SK-N-MC (cell line): Measurements from ENCODE around the gene ZFHX2.
A peak's percentile ranks its signal among the peaks of the same experiment; 100 is the strongest.

Experiments
- DNase-seq: peaks from one replicate; pipeline ENCODE4 v3.0.0-alpha.2; 2011; ENCODE audit warnings: low read depth, low spot score
- H3K27ac ChIP-seq: fragments of 200-600 bp; sonication (generic); 2 replicates; pipeline ENCODE4 v1.5.1; 2016; ENCODE audit warnings: mixed run types
- H3K36me3 ChIP-seq: fragments of 200-600 bp; sonication (generic); 2 replicates; pipeline ENCODE4 v1.6.1; 2017; ENCODE audit warnings: antibody characterized with exemption, low read length, mixed read lengths; ENCODE audit not compliant: insufficient read depth
- H3K4me3 ChIP-seq: fragments of 200-600 bp; sonication (generic); 2 replicates; pipeline ENCODE4 v1.5.1; 2016
- H3K9ac ChIP-seq: fragments of 200-600 bp; sonication (generic); 2 replicates; pipeline ENCODE4 v1.8.0; 2017; ENCODE audit warnings: mixed run types, mixed read lengths; ENCODE audit not compliant: insufficient read length
- H3K9me3 ChIP-seq: fragments of 200-600 bp; sonication (generic); 2 replicates; pipeline ENCODE4 v1.6.1; 2017; ENCODE audit warnings: low read depth, mild to moderate bottlenecking, antibody characterized with exemption, low read length, moderate library complexity, mixed read lengths
- EZH2 ChIP-seq: fragments of 200-600 bp; sonication (generic); IDR thresholded peaks from one replicate; pipeline ENCODE4 v1.6.1; 2017; ENCODE audit warnings: antibody characterized with exemption
- FOXP2 ChIP-seq: optimal IDR thresholded peaks from 2 replicates; pipeline ENCODE3; 2011; ENCODE audit warnings: mild to moderate bottlenecking, moderate library complexity; ENCODE audit not compliant: insufficient read depth; ENCODE audit errors: extremely low read length, control extremely low read depth
- POLR2AphosphoS5 ChIP-seq: IDR thresholded peaks from 2 replicates; pipeline ENCODE4 v1.6.1; 2012; ENCODE audit warnings: mild to moderate bottlenecking, low read depth, low read length, borderline replicate concordance

The ZFHX2 gene

DNA sequence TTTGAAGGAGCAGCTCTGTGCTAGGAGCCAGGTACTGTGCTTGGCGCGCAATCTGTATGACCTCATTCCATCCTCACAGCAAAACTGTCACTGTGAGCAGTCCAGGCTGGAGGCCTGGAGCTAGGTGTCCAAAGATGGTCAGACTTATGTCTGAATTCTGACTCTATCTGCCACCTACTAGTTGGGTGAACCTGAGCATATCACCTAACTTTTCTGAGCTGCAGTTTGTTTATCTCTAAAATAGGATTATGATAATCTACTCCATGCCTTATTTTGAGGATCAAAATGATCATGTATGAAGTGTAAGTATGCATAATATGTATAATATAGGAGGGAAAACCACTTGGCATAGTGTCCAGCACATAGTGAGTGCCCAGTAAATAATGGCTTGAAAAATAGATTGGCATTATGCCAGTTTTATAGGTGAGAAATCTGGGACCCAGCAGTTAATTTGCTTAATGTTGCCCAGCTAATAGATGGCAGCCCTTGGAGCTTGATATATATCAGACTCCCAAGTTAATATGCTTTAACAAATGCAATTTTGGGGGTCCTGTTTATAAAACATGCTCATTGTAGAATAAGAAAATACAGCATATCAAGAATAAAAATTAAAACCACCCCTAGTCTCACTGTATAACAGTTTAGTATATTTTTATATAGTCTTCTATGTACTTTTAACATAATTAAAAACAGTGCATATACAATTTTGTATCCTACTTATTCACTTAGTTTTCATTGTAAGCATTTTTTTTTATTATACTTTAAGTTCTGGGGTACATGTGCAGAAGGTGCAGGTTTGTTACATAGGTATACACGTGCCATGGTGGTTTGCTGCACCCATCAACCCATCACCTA lies 31.6 kb upstream of the ZFHX2 start:
- H3K27ac ChIP-seq: no peak overlapping the region
- H3K36me3 ChIP-seq: no peaks in the 10 kb centered on the region
- no peak overlapping the region for H3K9ac ChIP-seq
- no peak overlapping the region for H3K4me3 ChIP-seq
- H3K9me3 ChIP-seq: no peaks in the 10 kb centered on the region
- no peak for TF ChIP-seq EZH2
- TF ChIP-seq FOXP2: no peak
- TF ChIP-seq POLR2AphosphoS5: no peak
- no peak for DNase-seq

DNA sequence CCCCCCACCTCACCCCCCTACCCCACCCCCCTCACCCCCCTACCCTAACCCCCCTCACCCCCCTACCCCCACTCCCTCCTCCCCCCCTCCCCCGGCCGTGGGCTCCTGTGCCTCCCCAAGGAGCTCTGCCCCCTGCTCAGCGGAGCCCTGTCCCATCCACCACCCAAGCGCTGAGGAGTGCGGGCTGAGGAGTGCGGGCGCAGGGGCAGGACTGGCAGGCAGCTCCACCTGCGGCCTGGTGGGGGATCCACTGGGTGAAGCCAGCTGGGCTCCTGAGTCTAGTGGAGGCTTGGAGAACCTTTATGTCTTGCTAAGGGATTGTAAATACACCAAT lies 29.4 kb upstream of the ZFHX2 start:
- Histone ChIP-seq H3K27ac (no peak overlapping the region), H3K9me3 (no peaks in the 10 kb centered on the region), H3K4me3 (no peak overlapping the region), H3K36me3 (no peaks in the 10 kb centered on the region), H3K9ac (no peak overlapping the region)
- no peak for DNase-seq
- no peak for TF ChIP-seq FOXP2
- TF ChIP-seq POLR2AphosphoS5: no peak
- TF ChIP-seq EZH2: no peak

DNA sequence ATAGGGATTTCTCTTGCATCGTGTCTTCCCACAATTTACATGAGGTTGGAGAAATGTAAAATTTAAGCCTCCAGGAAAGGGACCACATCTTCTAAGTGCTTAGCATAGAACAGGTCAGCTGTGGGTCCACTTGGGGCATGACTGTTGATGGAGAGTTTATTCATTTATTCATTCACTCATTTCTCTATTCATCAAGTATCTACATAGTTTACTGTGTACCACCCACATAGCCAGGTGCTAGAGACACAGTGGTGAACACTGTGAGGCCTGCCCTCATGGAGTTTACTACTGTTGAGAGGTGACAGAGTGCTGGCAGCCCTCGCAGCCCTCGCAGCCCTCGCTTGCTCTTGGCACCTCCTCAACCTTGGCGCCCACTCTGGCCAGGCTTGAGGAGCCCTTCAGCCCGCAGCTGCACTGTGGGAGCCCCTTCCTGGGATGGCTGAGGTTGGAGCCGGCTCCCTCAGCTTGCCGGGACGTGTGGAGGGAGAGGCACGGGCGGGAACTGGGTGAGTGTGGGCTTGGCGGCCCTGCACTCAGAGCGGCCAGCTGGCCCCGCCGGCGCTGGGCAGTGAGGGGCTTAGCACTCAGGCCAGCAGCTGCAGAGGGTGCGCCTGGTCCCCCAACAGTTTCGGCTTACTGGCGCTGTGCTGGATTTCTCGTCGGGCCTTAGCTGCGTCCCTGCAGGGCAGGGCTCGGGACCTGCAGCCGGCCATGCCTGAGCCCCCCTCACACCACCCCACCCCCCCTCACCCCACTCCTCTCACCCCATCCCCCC lies 28.8 kb upstream of the ZFHX2 start:
- Histone ChIP-seq H3K4me3 (no peak overlapping the region), H3K9ac (no peak overlapping the region), H3K36me3 (no peaks in the 10 kb centered on the region), H3K9me3 (no peaks in the 10 kb centered on the region), H3K27ac (no peak overlapping the region)
- DNase-seq: no peak
- no peak for TF ChIP-seq POLR2AphosphoS5
- no peak for TF ChIP-seq FOXP2
- no peak for TF ChIP-seq EZH2

DNA sequence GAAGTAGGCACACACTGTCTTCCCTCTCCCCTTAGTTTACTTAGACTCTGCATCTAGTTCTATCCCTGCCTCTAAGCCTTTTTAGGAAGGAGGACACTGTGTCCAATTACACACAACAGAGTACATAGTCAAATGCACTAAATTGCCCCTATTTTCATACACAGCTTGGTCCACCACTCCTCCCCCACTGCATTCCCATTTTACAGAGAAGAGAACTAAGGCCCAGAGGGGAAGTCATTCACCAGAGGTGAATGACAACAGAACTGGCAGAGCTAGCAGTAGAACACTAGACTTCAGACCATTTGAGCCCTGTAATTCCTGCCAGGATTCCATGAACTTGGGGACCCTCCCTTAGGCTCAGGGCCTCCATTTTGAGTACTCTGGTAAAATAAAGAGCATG lies 28.2 kb upstream of the ZFHX2 start:
- Histone ChIP-seq H3K27ac (no peak overlapping the region), H3K9me3 (no peaks in the 10 kb centered on the region), H3K36me3 (no peaks in the 10 kb centered on the region), H3K9ac (no peak overlapping the region), H3K4me3 (no peak overlapping the region)
- TF ChIP-seq POLR2AphosphoS5 (no peak), EZH2 (no peak), FOXP2 (no peak)
- DNase-seq: no peak

DNA sequence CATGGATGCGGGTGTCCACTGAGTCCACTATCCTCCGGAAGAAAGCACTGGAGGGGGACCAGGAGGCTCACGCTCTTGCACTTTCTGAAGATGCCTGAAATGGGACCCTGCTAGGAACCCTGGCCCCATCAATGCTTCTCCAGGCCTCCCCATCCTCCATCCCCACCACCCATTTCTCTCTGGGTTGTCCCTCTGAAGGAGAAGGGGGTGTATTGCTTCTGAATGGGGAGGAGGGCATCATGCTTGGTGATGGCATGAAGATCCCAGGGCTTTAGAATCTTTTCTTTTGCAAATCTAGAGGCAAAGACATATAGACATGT lies 27.7 kb upstream of the ZFHX2 start:
- Histone ChIP-seq H3K4me3 (no peak overlapping the region), H3K9ac (no peak overlapping the region)
- no peak for DNase-seq

DNA sequence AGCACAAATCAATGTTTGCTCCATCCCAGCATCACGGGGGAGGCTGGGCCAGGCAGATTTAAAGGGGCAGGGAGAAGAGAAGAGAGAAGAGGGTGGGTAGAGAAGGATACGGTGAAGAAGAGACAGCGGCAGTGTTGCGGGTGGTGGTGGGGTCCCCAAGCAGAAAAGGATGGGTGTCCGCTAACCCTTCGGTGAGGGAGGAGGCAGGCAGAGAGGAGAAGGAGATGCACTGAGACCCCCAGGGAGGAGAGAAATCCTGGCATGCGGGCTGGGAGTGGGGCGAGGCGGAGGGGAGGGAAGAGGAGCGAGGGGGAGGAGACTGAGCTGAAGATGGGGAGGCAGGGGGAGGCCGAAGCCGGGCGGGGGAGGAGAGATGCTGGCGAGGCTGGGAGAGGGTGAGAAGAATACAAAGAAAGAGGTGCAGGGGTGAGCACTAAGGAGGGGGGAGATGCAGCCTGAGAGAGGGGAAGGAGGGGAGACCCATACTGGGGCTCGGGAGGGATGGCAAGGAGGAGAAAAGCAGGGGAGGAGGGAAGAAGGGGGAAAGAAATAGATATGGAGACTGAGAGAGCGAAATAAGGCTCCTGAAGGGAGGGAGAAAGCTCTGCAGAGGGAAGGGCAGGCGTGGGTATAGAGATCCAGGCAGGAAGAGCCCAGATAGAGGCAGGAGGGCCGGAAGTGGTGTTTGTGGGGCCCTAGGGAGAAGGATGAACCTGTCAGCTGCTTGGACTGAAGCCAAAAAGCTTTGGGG lies 27.2 kb upstream of the ZFHX2 start, which contains the start of gene JPH4:
Gene JPH4, minus strand, starts transcription at position 231 of the 751 bp plus-strand sequence. CDS start 1,337 bp downstream, outside the sequence.
- Histone ChIP-seq H3K27ac (no peak within 1 kb of the TSS), H3K9ac (no peak within 1 kb of the TSS), H3K4me3 (peak within 1 kb of the TSS; percentile 61), H3K36me3 (no peaks in the 10 kb centered on the region), H3K9me3 (no peaks in the 10 kb centered on the region)
- DNase-seq: no peak
- no peak for TF ChIP-seq POLR2AphosphoS5
- TF ChIP-seq EZH2: no peak
- no peak for TF ChIP-seq FOXP2

More for the DNA sequence above, 27.7 kb upstream of the ZFHX2 start:
- no peak for TF ChIP-seq FOXP2
- TF ChIP-seq EZH2: no peak
- no peak for TF ChIP-seq POLR2AphosphoS5
- H3K27ac ChIP-seq: no peak overlapping the region
- no peaks in the 10 kb centered on the region for H3K9me3 ChIP-seq
- H3K36me3 ChIP-seq: no peaks in the 10 kb centered on the region

DNA sequence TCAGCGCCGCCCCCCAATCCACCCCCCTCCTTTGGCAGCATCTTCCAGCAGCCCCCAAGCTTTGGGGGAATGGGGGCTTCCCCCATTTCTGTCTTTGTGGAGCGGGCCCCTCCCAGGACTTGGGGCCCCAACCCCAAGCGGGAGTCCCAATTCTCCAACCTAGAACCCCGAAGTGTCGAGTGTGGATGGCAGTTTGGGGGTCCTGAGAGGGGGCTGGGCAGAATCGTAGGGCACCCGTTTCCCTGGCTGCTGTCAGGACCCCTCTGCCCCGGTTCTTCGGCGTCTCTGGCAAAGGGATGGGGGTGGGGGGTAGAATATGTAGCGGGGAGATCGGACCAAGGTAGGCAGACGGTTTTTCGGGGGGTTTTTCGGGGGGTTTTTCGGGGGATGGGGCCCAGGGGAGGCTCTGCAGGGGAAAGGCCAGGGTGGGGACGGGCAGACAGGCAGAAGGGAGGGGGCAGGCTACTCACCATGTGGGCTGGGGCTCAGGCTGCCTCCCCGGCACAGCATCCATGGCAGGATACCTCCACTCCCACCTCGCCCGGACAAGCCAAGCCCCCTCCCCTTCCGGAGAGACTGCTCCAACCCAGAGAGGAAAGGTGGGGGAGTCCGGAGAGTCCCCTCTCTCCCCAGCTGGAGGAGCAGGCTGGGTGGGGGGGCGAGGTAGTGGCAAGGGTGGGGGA lies 26.3 kb upstream of the ZFHX2 start:
- H3K9ac ChIP-seq: no peak overlapping the region
- no peaks in the 10 kb centered on the region for H3K9me3 ChIP-seq
- H3K36me3 ChIP-seq: no peaks in the 10 kb centered on the region
- no peak overlapping the region for H3K27ac ChIP-seq
- TF ChIP-seq FOXP2: no peak
- no peak for TF ChIP-seq POLR2AphosphoS5
- TF ChIP-seq EZH2: no peak
- peak overlapping the region; percentile 61 for H3K4me3 ChIP-seq
- no peak for DNase-seq
